HG02571 (cell line): ENCODE measurements around the gene TXNL4A.
"Not testable (repeated sequence)": the region's sequence is repeated elsewhere in the genome, so short reads cannot be mapped to it uniquely, and the experiment has no call there.

Experiments used
- ATAC-seq: cut with Tn5 transposase; IDR thresholded peaks from one replicate; pipeline ENCODE4 v1.9.1; 2021; ENCODE audit warnings: mild to moderate bottlenecking, moderate library complexity; ENCODE audit not compliant: unreplicated experiment

The TXNL4A gene, protein sequence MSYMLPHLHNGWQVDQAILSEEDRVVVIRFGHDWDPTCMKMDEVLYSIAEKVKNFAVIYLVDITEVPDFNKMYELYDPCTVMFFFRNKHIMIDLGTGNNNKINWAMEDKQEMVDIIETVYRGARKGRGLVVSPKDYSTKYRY

DNA sequence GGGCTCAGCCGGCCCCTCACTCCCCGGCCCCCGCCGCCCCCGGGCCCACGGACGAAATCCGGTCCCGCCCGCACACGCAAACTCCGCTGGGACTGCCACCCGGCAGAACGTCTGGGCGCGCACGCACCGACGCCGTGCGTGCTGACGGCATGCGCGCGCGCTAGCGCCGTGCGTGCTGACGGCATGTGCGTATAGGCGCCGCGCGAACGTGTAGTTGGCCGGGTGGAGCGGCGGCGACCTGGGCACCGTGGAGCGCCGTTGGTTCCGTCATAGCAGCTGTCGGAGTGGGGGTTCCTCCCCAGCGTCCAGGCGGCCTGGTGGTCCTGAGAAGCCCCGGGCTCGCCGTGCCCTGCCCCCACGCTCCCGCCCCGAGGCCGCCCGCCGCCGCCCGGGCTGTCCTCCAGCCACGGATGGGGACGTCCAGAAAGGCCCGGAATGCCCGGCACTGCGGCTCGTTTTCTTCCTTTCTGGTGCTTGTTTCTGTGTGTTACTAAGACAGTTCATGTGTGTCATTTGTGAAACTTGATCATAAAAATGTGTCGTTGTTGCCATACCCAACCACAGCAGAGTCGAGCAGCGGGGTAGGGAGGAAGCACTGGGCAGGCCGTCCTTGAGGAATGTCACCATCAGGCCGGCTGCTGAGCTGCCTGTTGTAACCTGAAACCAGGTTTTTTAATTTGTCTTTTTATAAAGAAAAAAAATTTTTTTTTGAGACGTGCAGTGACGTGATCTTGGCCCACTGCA is at the start of gene TXNL4A:
Gene TXNL4A, minus strand, starts transcription at position 113 of the 744 bp plus-strand sequence. CDS start 171 bp downstream, outside the sequence.
- peak; percentile 98 for ATAC-seq

DNA sequence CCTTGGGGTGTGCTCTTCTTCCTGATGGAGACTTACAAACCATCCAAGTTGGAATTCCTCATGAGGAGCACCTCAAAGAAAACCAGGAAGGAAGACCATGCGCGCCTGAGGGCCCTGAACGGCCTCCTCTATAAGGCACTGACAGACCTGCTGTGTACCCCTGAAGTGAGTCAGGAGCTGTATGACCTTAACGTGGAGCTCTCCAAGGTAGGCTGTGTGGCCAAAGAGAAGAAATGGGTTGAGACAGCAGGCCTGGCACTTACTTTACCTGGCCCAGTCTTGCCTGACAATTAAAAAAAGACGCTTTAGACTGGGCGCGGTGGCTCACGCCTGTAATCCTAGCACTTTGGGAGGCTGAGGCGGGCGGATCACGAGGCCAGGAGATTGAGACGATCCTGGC is 48.9 kb upstream of the TXNL4A start:
- ATAC-seq = no peak

DNA sequence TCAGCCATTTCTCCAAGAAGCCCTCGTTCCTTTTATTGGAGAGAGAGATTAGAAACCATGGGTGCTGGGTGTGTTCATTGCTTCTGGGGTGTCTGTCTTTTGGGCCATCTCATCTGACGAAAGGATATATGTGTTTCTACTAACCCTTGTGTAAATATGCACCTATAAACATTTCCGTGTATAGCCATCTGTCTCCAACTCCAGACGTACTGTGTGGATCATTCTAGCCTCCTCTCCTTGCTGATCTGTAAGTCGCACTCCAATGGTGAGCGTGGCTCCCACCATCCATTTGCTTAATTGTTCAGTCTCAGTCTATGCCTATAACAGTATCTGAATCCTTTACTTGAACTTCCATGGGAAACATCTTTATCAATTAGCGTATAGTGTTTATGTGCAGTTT is 47.6 kb upstream of the TXNL4A start:
- no peak for ATAC-seq

DNA sequence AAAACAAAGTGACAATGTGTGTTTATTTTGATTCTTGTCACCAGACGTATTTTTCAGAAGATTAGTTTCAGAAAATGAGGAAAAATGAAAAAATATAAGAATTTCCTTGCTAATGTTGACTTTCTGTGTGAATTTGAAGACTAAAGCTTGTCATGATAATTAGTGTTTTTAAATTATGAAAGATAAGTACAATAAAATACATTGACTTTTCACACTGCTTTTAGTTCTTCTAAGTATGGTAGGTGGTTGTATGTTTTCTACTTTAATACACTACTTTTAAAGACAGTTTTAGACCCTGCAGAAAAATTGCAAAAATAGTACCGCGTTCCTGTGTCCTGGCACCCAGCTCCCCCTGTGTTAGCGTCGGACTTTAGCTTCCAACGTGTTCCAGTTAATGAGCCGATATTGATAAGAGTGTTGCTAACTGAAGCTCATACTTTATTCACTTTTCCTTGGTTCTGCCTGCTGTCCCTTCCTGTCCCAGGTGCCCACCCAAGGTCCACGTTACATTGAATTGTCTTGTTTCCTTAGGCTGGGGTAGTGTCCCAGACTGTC is 46.6 kb upstream of the TXNL4A start:
- ATAC-seq = no peak

DNA sequence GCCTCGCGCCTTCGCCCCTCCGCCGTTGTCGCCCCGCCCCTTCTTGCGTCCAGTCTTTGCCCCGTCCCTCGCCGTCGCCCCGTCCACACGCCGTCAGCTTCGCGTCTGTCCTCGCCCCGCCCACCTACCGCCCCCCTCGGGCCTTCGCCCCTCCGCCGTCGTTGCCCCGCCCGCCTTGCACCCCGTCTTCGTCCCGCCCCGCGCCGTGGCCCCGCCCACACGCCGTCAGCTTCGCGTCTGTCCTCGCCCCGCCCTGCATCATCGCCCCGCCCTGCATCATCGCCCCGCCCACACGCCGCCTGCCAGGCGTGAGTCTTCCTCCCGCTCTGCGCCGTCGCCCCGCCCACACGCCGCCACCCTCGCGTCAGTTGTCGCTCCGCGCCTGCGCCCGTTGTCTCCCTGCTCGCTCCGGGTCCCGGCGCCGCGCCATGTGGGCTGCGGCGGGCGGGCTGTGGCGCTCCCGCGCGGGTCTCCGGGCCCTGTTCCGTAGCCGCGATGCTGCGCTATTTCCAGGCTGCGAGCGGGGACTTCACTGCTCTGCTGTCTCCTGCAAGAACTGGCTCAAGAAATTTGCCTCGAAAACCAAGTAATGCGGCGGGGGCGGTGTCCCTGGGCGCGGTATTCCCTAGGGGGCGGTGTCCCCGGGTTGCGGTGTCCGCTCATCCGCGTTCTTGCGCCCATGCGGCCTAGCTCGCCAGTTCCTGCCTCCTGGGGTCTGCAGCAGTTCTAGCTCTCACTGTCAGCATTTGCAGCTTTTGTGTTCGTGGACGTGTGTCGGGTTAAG is 45.9 kb upstream of the TXNL4A start, which contains the start of gene RBFA:
Gene RBFA, plus strand, starts transcription at position 367 of the 784 bp plus-strand sequence. Its CDS starts 62 bp downstream, at position 429.
- peak; percentile 71 for ATAC-seq

DNA sequence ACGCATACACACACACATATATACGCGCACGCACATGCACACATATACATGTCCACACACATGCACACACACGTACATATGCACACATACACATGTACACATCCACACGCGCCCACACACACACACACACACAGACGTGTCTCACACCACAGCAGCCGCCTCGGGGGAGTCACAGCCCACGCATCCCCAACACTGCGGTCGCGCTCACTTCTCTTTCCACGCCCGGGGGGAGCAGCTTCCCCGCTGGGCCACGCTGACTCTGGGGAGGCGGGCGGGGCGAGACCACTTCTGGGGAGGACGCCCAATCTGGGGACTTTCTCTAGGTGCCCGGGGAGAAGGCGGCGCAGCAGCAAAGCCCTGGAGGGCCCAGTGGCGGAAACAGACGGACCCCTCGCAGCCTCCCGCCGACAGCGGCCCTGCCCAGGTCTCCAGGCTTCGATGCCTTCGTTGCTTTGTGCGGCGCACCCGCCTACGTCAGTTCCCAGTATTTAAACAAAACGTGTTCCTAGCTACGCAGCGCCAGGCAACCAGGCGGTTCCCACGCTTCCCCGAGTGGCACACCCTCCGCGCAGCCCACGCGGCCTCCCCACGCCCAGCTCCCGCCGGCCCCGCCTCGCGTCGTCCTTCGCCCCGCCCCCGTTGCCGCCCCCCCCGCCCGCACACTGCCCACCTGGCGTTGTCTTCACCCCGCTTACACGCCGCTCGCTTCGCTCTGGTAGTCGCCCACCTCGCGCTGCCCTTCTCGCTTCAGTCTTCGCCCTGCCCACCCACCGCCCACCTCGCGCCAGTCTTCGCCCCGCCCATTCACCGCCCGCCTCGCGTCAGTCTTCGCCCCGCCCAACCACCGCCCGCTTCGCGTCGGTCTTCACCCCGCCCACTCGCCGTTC is 45.1 kb upstream of the TXNL4A start:
- ATAC-seq = peak; percentile 45

DNA sequence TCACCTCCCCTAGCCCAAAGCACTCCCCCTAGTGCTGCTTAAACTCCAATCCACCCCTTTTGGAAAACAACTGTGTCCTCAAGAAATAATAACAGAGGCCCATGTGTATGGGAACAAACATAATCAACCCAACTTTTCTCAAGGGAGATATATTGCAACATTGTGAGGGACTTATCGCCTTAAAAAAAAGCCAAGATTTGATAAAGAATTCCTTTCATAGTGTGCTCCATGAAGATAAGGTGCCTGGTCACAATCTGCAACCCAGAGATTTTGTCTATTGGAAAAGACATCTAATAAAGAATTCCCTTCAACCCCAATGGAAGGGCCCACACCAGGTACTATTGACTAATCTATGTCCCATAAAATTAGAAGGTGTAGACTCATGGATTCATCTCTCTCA is 41.3 kb upstream of the TXNL4A start:
- no peak for ATAC-seq

DNA sequence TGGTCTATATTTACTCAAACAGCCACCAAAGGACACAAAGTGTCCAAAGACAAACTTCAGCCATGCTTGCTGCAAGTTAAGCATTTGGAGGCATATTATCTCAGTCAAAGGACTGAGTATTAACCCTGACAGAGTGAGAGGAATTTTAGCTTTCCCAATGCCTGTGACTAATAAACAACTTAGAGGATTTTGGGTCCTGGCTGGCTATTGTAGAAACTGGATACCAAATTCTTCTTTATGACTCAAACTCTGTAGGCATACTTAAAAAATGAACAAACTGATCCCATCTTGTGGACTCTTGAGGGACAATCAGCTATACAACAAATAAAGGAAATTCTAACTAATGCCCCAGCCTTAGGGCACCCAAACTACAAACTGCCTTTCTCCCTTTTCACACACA is 39.4 kb upstream of the TXNL4A start:
- ATAC-seq = not testable (repeated sequence)

DNA sequence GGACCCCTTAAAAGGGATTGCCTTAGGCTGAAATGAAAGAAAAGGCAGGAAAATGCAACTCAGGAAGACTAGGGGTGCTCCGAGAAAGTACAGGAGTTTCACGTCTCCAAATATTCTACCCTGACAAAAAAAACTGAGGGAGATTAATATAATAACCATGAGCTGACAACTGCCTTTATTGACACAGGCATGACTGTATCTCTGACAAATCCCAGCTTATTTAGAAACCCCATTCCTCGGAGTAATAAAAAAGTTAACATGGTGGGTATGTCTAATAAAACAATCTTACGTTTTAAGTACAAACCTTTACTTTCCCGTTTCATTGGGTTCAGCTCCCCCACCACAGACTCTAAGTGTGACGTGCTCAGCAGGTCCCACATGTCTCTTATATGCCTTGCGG is 38.0 kb upstream of the TXNL4A start:
- ATAC-seq = no peak

DNA sequence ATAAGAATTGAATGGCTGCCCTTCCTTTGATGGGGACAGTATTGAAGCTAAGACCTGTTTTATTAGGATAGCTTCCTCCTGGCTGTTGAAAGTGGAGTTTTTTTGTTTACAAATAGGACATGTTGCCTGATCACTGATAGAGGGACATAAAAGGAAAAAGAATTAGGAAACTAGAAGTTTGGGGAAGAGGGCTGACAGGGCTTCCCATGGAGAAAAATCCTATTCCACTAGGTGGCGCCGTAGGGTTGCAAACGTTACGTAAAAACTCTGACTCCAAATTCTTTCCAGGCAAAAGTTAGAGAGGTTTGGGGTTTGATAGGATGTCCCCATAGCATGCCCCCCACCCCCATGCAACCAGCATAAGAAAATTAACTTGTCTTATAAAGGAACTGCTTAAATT is 34.8 kb upstream of the TXNL4A start:
- ATAC-seq = no peak

DNA sequence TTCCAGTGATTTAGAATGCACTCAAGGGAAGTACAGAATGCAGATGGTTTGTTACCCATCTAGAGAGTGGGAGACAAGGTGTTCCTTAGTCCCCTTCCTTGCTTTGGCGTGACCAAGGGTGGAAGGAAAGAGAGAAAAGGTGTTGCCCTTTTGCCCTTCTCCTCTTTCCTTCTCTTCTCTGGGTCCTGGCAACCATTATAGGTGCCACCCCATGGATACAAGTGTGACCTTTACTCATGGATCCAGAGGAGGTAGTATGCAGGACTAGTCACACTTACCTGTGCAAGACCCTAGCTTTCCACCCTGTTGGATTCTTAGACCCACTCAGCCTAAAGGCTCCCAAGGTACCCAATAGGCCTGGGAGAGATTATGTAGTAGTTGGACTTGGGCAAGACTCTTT is 34.2 kb upstream of the TXNL4A start:
- ATAC-seq = no peak

DNA sequence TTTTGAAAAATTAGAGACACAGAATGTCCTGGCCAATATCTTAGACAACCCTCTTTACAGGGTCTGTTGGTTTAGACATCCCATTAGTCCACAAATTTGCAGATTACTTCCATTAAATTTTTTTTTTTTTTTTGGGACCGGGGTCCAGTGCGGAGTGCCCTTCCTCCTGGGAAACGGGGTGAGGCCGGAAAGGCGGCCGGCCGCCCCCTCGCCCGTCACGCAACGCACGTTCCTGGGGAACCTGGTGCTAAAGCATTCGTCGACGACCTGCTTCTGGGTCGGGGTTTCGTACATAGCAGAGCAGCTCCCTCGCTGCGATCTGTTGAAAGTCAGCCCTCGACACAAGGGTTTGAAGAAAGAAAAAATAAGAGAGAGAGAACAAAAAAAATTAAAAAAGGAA is 24.4 kb upstream of the TXNL4A start:
- ATAC-seq = no peak

DNA sequence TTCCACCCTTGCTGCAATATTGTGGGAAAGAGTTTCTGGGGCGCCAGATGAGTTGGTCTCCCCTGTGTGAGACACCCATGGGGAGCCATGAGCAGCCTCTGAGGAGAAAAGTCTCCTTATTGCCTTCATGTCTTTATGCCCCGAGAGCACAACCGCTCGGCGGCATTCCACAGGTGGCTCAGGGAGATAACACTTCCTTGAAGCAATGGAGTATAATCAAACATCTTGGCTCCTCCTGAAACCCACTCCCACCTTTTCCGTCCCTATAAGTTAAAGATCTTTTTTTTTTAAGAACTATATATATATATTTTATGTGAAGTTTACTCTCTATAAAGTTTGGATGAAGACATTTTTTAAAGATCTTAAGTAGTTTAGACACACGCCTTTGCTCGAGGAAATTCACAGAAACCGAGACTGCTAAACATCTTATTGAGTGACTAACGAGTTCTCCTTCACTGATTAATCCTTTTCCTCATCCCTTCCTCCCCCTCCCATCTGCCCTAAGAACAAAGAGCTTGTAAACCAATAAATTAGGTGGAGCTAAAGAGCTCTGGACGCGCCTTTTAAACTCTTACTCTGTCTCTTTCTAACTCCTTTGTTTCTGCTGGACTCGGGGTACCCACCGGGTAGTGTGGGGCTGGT is 23.3 kb upstream of the TXNL4A start:
- ATAC-seq = not testable (repeated sequence)

DNA sequence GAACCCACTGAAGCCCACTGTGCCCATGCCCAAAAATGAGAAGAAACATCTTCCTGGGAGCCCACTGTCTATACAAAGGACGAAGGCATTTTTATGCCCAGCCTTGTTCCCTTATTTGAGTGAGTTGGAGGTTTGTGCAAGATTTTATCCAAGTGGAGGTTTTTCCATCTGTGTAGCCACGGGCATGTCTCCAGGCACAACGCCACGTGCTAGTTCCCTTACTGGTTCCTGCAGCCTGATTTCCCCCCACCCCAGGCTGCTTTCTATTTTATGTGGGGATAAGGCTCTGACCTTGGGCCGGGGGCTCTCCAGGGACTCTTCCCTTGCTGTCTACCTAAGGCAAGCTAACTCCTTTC is 22.2 kb upstream of the TXNL4A start:
- no peak for ATAC-seq

DNA sequence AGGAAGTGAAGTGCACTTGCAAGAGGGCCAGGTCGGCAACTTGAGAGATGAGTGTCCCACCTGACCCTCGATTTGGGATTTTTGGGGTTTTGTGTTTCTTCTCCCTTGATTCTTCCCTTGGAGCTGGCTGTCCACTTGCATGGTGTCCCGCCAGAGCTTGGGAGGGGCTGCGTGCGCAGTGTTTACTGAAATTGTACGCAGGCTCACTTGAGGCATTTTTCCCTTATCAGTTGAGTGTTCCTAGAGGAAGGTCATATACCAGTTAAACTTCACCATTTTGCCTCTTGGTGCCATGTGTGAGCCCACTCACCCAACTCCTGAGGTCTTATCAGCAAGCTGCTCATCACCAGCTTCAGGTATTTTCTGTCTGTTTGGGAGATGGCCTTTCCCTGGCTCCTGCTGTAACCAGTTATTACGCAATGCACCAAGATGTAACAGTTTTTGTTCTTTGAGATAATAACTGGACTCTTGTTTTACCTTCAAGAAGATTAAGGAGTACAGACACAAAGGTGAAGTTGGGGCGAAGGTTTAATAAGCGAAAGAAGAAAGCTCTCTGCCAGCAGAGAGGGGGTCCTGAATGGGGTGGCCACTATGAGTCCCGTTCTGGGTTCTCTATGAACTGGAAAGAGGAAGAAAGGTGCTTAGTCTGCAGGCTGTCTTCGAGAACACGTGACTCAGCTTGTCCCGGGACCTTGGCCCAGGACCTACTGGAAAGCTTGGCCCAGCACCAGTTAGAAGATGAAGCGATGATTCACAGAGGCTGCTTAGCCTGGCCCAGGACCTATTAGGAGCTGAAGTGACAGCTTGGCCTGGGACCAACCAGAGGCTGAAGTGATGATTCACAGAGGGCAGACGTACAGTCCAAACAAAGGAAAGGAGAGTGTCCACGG is 21.5 kb upstream of the TXNL4A start:
- no peak for ATAC-seq

DNA sequence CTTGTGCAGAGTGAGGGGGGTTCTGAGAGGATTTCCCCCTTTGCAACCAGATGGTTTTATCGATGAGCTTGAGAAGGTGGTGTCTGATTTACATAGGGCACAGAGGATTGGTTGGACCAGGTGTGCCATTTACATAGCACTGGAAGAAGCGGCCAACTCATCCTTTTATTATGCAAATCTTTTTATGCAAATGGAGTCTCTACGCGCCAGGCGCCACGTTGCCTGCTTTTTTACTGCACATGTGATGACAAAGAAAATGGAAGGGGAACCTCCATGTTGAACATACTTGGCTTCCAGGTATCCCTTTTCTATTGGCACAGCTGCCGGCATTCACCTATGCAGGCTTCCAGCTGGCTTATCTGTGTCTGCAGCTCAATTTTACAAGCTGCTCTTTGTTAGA is 18.4 kb upstream of the TXNL4A start:
- ATAC-seq = no peak

DNA sequence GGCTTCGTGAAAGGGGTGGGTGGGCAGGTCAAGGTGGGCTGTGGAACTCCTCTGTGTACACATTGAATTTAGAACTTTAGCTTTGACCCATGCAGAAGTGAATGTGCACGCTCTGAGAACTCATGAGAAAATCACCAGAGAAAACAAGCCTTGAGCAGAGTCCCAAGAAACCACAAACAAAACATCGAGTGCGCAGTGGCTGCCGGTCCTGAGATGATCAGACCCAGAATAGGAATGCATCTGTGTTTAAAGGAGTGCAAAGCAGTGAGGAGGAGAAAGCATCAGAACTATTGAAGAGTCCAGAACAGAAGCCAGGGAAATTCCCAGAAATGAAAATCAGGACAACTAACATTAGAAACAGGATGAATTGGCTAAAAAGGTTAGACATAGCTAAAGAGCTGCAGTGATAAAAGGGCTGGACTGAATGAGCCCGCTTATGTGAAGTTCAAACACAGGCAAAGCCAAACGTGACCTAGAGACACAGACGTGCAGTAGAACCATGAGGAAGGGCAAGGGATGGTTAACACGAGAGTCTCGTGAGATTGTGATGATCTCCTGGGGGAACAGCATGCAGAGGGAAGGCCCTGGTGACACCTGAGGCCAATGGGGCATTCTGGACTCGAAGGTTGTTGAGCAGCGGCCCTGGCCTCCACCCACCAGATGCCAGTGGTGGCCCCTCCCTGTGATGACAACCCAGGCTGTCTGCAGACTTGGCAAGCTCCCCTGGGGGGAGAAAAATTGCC is 16.4 kb upstream of the TXNL4A start:
- no peak for ATAC-seq

DNA sequence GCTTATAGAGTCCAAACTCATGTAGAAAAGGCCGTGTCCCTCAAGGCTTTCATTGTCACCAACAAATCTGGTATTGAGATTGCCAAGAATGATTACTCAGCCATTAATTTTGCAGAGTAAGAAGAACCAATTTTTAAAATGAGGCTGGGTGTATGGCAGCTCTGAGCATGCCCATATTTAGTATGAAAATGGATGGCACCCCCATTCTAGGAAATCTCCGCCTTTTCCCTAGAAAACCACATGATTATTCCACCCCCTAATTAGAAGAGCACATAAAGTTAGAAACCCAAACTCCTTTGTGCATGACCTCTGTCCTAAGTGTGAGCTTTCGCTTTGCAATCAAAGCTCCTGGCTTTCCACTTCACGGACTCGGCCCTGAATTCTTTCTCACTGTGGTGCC is 14.1 kb upstream of the TXNL4A start:
- ATAC-seq = no peak

DNA sequence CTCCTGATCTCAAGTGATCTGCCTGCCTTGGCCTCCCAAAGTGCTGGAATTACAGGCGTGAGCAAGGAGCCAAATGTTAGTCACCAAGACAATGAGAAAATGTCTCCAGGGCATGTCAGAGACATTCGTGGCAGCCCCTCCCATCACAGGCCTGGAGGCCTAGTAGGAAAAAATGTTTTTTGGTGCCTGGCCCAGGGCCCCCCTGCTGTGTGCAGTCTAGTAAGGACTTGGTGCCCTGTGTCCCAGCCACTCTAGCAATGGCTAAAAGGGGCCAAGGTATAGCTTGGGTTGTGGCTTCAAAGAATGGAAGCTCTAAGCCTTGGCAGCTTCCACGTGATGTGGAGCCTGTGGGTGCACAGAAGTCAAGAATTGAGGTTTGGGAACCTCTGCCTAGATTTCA is 12.5 kb upstream of the TXNL4A start:
- no peak for ATAC-seq
